GM21825 (cell line): ENCODE measurements around the gene CHTF8.
"Not testable (repeated sequence)": the region's sequence is repeated elsewhere in the genome, so short reads cannot be mapped to it uniquely, and the experiment has no call there.

ENCODE experiments used
- ATAC-seq: cut with Tn5 transposase; IDR thresholded peaks from one replicate; pipeline ENCODE4 v1.9.1; 2021; ENCODE audit warnings: mild to moderate bottlenecking, moderate library complexity; ENCODE audit not compliant: unreplicated experiment

CHTF8 gene, protein sequence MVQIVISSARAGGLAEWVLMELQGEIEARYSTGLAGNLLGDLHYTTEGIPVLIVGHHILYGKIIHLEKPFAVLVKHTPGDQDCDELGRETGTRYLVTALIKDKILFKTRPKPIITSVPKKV

DNA sequence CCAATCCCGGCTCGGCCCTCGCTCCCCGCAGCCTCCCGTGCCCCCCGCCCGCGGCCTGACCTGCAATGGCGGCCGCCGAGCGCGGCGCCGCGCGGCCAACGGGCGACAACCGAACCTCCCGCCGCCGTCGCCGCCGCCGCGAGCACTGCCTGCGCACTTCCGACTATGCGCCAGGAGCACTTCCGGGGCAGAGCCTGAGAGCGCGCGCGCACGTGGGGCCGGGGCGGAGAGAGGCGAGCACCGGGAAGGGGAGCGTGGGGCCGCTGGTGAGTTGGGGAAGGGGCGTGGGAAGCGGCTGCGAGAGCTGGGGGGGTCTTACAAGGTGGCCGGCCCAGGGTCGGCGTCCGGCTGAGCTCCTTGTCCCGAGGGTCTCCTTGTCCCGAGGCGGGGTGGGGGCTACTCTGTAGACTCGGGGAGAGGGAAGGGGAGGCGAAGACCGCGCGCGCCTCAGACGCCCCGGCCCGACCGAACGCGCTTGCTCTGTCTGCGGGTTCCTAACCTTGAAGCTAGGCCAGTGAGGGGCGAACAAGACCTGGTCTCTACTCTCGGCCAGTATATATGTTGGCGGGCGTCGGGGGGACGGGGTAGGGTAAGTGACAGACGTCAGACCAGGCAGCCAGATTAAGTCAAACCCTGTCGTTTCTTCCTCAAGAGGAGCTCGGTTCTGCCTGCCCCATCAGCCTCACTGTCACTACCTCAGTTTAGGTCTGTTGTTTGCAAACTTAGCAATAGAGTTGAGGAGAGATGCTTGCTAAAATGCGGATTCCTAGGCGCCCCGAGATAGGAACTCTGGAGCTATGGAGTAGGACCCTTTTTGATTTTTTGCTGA, at the start of gene CHTF8, which contains the start of gene UTP4:
CHTF8 (minus strand) TSS at position 165 of the 829 bp plus-strand sequence. CDS start 11,130 bp downstream, outside the sequence.
UTP4 (plus strand) TSS at position 226 of the 829 bp plus-strand sequence. CDS start 811 bp downstream, outside the sequence.
- peak; percentile 91 for ATAC-seq

DNA sequence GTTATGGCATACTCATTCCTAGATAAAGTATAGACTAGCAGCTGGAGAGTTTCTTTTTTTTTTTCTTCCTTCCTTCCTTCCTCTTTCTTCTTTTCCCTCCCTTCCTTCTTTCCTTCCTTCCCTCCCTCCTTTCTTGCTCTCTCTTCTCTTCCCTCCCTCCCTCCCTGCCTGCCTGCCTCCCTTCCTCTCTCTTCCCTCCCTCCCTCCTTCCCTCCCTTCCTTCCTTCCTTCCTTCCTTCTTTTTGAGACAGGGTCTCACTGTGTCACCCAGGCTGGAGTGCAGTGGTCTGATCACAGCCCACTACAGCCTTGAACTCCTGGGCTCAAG, 47.6 kb upstream of the CHTF8 start:
- ATAC-seq: no peak

DNA sequence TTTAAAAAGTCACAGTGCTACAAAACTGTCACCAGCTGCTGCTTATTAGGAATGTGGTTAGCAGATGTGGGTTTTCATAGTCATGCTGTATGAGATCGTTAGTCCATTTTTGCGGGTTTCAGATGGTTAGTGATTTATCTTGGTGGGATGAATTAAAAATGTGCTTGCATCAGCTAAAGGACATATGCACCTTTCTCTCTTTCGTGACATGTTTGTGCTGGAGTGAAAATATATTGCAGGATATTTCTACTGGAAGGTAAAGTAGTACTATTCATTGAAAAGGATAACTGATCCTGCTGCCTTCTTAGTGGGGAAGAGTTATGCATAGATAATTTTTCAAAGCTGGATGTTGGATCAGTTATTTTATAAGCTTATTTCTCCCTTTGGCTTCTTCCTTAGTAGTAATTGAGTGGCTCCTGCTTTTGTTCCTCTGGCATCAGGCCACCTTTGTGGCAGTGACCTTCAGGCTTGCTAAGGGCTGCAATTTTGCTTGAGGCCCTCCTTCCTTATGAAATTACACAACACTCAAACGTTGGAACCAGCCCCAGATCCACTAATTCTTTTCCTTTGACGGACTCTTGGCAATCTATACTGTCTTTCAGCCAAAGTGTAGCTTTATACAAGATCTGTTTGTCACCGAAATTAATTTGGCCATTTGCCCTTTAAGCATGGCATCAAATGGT, 47.1 kb upstream of the CHTF8 start:
- no peak for ATAC-seq

GRCh38 chr16:69176033-69176800, 43.8 kb upstream of the CHTF8 start:
- ATAC-seq: no peak

DNA sequence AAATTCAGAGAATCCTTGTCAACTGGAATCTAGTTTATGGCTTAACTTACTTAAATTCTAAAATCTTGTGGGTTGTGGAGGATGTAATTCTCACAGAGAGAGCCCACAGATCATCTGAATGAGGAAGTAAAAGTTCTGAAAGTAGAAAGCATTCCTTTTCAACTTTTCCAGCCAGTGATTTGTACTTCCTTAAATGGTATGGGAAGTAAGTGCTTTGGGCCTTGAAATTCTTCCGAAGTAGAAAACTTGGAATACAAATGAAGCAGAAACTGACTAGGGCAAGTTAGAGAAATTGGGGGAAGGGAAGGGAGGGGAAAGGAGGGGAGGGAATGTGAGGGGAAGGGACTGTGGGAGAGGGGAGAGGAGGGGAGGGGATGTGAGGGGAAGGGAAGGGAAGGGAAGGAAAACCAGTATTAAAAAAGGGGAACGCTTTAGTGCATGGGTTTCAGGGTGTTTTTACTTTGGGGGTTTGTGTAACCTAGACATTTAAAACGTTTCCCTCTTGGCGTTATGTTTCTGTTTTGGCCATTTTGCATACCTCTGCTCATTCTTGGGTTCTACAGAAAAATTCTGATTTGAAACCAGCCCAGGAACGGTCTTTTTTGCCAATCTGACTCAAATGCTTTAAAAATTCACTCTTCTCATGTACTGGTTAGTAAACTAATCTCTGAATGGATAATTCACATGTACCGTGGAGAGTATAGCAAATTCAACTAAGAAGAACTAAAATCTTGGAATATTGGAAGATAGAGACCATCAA, 39.1 kb upstream of the CHTF8 start:
- ATAC-seq: no peak

DNA sequence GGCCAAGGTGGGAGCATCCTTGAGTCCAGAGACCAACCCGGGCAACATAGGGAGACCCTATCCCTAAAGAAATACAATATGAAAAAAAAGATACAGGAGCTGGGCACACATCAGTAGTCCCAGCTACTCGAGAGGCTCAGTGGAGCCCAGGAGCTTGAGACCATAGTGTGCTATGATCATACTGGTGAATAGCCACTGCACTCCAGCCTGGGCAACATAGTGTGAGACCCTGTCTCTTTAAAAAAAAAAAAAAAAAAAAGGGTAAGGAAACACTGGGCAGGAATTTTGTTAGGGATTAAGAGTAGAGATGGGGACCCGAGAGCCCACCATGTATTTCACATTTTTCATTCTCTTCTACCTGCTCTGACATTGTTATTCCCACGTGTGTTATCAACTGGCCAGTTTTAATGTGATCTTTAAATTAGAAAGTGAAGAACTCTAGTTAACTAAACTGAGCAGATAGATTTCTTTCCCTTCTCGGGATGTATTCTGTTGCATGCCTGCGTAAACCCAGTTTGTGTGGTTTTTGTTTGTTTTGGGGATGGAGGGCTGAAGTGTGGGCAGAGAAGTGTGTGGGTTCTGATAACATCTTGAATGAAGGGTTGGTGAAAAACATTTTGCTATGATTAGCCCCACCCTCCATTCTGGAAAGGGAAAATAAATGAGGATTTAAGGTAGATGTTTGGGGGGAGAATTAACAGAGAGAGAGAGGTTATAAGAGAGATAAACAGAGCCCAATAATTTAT, 37.4 kb upstream of the CHTF8 start:
- ATAC-seq: no peak

DNA sequence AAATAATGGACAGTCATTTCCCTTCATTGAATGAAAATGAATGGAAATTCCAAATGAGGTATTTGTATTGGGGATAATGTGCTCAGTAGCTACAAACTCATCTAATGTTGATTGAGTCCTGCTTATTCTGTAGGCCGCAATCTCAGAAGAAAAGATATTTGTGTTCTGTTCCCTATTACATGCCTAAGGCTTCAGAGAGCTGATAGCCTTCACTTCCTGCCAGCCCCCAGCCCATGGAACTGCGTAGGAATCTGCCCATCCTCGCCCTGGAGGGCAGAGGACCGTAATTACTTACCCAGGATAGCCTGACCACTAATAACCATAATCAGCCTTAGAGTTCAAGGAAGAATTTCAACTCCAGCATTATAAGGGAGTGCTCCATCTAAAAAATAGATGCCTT, 36.7 kb upstream of the CHTF8 start:
- ATAC-seq: no peak

DNA sequence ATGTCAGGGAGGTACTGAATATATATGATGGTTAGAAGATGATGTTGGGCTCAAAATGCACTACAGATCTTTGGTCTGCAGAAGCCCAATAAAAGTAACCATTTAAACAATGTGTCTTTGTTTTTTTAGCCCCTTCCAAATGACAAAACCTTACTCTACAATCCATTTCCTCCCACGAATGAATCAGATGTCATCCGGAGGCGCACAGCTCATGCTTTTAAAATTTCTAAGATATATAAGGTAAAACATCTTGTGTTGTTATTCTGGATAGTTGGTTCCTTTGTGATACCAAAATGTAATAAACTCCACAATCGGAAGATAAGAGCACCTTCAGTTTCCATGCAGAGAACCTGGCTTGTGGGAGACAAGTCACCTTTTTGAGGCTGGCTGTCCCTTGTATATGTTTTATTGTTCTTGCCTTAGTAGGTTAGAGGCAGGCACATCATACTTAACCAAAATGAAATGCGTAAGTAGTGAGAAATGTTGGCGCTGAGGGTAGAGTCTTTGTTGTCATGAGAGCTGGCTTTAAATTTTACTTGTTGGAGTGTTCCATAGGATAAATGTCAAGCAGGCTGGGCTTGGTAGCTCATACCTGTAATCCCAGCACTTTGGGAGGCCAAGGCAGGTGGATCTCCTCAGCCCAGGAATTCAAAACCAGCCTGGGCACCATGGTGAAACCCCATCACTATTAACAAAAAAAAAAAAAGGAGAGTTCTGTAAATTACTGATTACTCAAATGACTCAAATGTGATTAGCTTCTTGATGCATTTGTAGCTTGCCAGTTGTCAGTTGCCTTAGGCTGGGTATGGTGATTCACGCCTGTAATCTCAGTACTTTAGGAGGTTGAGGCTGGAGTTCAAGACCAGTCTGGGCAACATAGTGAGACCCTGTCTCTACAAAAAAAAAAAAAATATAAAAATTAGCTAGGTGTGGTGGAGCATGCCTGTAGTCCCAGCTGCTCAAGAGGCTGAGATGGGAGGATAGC, 34.9 kb upstream of the CHTF8 start:
- no peak for ATAC-seq

DNA sequence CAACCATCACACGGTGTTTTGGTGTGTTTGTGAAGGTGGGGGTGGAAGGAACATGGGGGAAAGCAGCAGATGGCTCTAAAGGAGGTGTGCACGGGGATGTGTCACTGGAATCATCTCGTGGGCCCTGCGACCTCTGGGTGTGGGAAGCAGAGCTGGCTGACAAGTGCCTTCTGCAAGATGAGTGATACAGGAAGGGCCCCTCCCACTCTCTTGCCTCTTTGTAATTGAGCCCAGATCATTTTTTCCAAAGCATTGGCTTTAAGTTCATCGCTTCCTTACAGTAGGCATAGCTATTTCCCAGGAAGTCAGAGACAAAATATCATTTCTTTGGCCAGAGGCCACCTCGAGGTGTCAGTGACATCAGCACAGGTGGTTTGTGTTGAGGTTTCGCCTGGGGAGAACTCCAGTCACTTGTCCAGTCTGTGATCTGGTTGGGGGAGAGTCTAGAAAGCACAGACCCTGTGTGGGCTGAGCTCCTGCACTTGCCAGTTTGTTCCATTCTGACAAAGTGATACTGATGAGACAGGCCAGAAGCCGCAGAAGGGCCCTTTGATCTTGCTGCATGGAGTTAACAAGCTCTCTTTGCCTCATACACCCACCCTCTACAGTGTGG, 33.9 kb upstream of the CHTF8 start:
- ATAC-seq: no peak

DNA sequence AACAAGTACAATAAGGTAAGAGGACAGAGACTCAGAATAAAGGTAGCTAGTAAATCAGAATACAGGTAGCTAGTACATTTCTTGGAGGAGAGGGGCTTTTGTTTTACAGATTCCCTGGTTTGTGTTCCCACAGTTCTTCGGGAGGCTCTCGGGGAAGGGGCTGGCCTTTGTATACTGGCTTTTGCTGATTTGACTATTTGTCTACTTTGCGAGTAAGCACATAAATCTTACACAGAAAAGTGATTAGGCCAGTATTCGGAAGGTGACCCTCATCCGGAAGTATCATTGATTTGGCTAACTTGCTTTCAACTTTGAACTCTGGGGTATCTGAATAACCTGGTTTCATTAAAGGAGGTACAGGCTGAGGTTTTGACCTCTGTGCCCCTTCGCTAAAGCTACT, 33.2 kb upstream of the CHTF8 start:
- ATAC-seq: no peak

DNA sequence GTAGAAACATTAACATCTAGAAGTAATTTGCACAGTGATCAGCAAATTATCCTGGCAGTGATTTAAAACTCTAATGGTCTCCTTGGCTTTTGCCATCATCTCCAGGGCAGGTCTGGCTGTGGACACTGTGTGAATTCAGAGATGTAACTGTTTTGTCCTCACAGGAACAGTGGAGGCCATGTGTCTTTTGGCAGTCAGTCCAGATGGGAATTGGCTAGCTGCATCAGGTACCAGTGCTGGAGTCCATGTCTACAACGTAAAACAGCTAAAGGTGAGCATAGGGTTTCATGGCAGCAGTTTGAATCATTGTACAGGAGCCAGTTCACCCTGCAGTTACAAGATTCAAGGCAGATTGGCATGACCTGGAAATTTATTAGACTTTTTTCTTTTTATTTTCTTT, 27.8 kb upstream of the CHTF8 start:
- ATAC-seq: no peak

- ATAC-seq: no peak
Measured at GRCh38 chr16:69157196-69157595, 24.8 kb upstream of the CHTF8 start.

DNA sequence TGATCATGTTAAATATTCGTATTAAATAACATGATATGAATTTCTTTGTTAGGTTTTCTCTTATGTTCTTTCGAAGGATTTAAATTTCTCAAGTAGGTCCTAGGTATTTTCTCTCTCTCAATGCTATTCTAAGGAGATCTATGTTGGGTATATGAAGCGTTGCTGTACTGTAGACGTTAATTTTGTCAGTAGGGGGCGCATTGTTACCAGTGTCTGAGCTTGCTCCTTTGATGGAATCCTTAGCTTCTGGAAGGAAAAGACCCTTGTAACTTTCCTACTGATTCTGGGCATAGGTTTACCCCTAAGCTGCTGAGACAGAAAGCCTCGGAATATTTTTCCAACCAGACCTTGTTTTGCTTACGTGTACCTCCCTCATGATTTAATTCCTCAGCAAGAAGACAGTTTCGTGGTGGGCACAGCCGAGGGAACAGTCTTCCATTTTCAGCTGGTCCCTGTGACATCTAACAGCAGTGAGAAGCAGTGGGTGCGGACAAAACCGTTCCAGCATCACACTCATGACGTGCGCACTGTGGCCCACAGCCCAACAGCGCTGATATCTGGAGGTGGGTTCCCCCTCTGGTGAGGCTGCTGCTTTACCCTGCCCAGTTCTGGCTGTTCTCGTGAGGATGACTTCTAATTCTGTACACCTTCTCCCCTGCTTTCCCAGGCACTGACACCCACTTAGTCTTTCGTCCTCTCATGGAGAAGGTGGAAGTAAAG, 17.9 kb upstream of the CHTF8 start:
- ATAC-seq: no peak

DNA sequence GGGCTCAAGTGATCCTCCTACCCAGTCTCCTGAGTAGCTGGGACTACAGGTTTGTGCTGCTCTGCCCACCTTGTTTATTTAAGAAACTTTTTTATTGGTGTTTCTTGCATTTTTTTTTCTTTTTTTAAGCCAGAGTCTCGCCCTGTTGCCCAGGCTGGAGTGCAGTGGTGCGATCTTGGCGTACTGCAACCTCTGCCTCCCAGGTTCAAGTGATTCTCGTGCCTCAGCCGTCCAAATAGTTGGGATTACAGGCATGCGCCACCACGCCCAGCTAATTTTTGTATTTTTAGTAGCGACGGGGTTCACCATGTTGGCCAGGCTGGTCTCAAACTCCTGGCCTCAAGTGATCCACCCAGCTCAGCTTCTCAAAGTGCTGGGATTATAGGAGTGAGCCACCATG, 17.2 kb upstream of the CHTF8 start:
- ATAC-seq: not testable (repeated sequence)

DNA sequence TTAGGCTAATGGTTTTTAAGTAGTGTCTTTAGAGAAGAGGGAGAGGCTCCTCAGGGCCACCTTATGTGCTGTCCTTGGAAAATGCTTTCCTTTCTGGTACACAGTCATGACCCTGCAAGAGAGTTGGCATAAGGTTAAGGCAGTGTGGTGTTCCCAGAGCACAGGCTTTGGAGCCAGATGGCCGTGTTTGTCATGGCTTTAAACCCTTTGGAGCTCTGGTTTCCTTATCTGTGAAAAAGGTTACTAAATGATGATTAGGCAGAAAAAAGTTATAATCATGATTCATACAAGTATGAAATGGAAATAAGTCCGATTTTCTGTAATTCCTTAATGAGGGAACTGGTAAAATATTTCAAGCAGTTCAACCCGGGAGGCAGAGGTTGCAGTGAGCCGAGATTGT, 13.3 kb upstream of the CHTF8 start:
- no peak for ATAC-seq

DNA sequence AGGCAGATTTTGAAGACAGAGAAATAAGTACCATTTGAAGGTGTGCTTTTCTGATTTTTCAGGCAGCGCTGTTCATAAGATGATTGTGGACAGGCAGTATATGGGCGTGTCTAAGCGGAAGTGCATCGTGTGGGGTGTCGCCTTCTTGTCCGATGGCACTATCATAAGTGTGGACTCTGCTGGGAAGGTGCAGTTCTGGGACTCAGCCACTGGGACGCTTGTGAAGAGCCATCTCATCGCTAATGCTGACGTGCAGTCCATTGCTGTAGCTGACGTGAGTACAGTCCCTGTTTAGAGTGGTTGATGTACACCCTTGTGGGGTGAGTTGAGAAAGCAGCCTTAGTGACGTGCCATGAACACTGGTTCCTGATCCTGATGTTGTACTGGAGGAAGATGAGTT, 10.7 kb upstream of the CHTF8 start:
- no peak for ATAC-seq

GRCh38 chr16:69141936-69142335, 9.5 kb upstream of the CHTF8 start:
- ATAC-seq: no peak

GRCh38 chr16:69141014-69141413, 8.6 kb upstream of the CHTF8 start:
- ATAC-seq: no peak
